KMS-11 (cell line): ENCODE results near the gene LAMP5.

Source experiments
- H2AFZ ChIP-seq: fragments of 200-600 bp; sonication (generic); 2 replicates; pipeline ENCODE4 v1.6.1; 2016; ENCODE audit warnings: antibody characterized with exemption, mixed run types, low read depth
- H3K27ac ChIP-seq: fragments of 200-600 bp; sonication (generic); 2 replicates; pipeline ENCODE4 v1.6.1; 2016; ENCODE audit warnings: mild to moderate bottlenecking, mixed run types
- H3K27me3 ChIP-seq: fragments of 200-600 bp; sonication (generic); 2 replicates; pipeline ENCODE4 v1.6.1; 2017; ENCODE audit warnings: mild to moderate bottlenecking, low read depth, mixed run types, moderate library complexity; ENCODE audit not compliant: insufficient read depth
- H3K36me3 ChIP-seq: fragments of 200-600 bp; sonication (generic); 2 replicates; pipeline ENCODE4 v1.6.1; 2017; ENCODE audit warnings: mild to moderate bottlenecking, mixed run types; ENCODE audit not compliant: insufficient read depth
- H3K4me1 ChIP-seq: fragments of 200-600 bp; sonication (generic); 2 replicates; pipeline ENCODE4 v1.6.1; 2016; ENCODE audit warnings: mild to moderate bottlenecking, low read depth, mixed run types; ENCODE audit not compliant: poor library complexity, severe bottlenecking
- H3K4me2 ChIP-seq: fragments of 200-600 bp; sonication (generic); 2 replicates; pipeline ENCODE4 v1.7.0; 2016; ENCODE audit warnings: mild to moderate bottlenecking, mixed run types
- H3K4me3 ChIP-seq: fragments of 200-600 bp; sonication (generic); IDR thresholded peaks from 2 replicates; pipeline ENCODE4 v1.6.1; 2017; ENCODE audit warnings: low read depth, low read length, mixed read lengths; ENCODE audit not compliant: insufficient read depth
- H3K79me2 ChIP-seq: fragments of 200-600 bp; sonication (generic); 2 replicates; pipeline ENCODE4 v1.6.1; 2016; ENCODE audit warnings: low read depth, mixed run types; ENCODE audit not compliant: insufficient read depth
- H3K9ac ChIP-seq: fragments of 200-600 bp; sonication (generic); 2 replicates; pipeline ENCODE4 v1.6.1; 2016; ENCODE audit warnings: mild to moderate bottlenecking, mixed run types
- H4K20me1 ChIP-seq: fragments of 200-600 bp; sonication (generic); 2 replicates; pipeline ENCODE4 v1.6.1; 2016; ENCODE audit warnings: mild to moderate bottlenecking, mixed run types; ENCODE audit not compliant: insufficient read depth
- TF ChIP-seq, protein P1 (sequence below): fragments of 200-600 bp; sonication (generic); conservative IDR thresholded peaks from 2 replicates; pipeline ENCODE4 v1.6.1; 2017; ENCODE audit warnings: low read depth, mild to moderate bottlenecking, antibody characterized with exemption, low read length, moderate library complexity, mixed read lengths

LAMP5 gene

DNA sequence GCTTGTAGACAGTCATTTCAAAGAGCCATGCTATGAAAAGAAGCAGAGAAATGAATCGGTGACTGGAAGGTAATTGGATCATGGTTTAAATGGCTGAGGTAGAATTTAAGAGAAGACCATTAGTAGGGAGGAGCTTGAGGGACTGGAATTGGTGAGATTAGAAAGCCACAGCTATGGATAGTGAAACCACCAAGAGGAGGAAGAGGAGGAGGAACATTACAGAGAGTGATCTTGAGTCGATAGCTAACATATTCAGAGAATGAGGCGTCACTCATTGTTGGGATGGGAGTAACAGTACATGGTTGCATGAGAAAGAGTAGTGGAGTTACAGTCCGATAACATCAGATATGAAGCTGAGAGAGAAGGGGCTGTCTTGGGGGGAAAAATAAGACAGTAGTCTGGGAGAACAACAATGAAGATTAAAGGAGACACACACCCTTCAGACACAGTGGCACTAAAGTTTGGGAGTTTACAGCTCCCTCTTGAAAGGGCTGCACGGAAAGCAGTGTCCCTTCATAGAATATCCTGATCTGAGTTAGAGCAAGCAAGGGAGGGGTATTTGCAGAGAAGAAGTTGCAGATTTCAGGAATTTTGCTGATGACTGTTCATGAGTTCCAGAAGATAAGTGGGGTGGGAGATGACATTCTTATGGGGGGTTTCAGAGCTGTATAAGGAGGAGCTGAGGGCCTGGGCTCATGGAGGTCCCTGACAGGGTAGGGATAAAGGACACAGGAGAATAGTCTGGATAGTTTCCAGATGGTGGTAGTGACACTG, 15.1 kb upstream of the LAMP5 start:
- no peak overlapping the region for H2AFZ ChIP-seq
- H3K4me2 ChIP-seq, result no peak overlapping the region
- H3K27me3 ChIP-seq, result no peaks in the 10 kb centered on the region
- TF ChIP-seq, protein P1, sequence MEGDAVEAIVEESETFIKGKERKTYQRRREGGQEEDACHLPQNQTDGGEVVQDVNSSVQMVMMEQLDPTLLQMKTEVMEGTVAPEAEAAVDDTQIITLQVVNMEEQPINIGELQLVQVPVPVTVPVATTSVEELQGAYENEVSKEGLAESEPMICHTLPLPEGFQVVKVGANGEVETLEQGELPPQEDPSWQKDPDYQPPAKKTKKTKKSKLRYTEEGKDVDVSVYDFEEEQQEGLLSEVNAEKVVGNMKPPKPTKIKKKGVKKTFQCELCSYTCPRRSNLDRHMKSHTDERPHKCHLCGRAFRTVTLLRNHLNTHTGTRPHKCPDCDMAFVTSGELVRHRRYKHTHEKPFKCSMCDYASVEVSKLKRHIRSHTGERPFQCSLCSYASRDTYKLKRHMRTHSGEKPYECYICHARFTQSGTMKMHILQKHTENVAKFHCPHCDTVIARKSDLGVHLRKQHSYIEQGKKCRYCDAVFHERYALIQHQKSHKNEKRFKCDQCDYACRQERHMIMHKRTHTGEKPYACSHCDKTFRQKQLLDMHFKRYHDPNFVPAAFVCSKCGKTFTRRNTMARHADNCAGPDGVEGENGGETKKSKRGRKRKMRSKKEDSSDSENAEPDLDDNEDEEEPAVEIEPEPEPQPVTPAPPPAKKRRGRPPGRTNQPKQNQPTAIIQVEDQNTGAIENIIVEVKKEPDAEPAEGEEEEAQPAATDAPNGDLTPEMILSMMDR, result no peak
- no peaks in the 10 kb centered on the region for H3K4me1 ChIP-seq
- H3K4me3 ChIP-seq, result no peak overlapping the region
- H3K27ac ChIP-seq, result no peak overlapping the region
- no peak overlapping the region for H3K9ac ChIP-seq
- no peaks in the 10 kb centered on the region for H4K20me1 ChIP-seq
- H3K79me2 ChIP-seq, result no peaks in the 10 kb centered on the region
- H3K36me3 ChIP-seq, result no peaks in the 10 kb centered on the region

DNA sequence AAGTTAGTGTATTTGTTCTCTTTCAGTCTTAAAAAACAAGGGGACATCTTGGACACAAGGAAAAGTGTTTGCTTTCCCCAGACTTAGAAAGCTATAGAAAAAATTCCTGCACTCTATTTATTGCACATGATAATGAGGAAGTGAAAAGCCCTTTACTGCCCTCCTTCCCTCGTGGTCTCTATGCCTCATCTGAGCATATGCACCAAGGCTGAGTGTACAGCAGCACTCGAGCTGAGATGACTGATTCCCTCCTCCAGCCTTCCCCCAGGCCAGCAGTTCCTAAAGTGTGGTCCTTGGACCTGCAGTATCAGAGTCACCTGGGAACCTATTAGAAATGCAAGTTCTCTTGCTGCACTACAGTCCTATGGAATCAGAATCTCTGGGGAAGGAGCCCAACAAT, 14.3 kb upstream of the LAMP5 start:
- H3K27ac ChIP-seq, result no peak overlapping the region
- TF ChIP-seq, protein P1, result no peak
- H3K4me2 ChIP-seq, result no peak overlapping the region
- H3K9ac ChIP-seq, result no peak overlapping the region
- no peak overlapping the region for H2AFZ ChIP-seq
- no peaks in the 10 kb centered on the region for H3K27me3 ChIP-seq
- H3K36me3 ChIP-seq, result no peaks in the 10 kb centered on the region
- H3K4me3 ChIP-seq, result no peak overlapping the region
- H3K4me1 ChIP-seq, result no peaks in the 10 kb centered on the region
- H4K20me1 ChIP-seq, result no peaks in the 10 kb centered on the region
- H3K79me2 ChIP-seq, result no peaks in the 10 kb centered on the region

DNA sequence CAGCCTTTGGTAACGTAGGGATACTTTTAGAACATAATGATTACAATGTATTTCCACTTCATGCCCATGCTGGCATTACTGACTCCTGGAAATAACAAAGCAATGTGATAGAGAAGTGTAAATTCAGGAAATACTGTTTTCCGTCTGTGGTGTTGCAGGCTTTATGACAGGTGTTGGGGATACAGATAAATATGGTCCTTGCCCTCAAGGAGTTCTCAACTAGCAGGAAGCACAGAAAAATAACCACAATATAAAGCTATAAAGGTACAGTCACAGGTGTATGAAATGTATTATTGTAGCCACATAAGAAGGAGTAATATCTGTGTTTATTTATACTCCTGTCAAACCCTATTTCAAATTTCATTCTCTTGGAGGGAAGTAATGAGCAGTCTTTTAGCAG, 12.9 kb upstream of the LAMP5 start:
- no peak overlapping the region for H3K27ac ChIP-seq
- no peak overlapping the region for H3K4me3 ChIP-seq
- no peaks in the 10 kb centered on the region for H3K36me3 ChIP-seq
- no peaks in the 10 kb centered on the region for H4K20me1 ChIP-seq
- TF ChIP-seq, protein P1, result no peak
- H3K4me1 ChIP-seq, result no peaks in the 10 kb centered on the region
- no peak overlapping the region for H2AFZ ChIP-seq
- no peaks in the 10 kb centered on the region for H3K79me2 ChIP-seq
- H3K4me2 ChIP-seq, result no peak overlapping the region
- H3K9ac ChIP-seq, result no peak overlapping the region
- H3K27me3 ChIP-seq, result no peaks in the 10 kb centered on the region

DNA sequence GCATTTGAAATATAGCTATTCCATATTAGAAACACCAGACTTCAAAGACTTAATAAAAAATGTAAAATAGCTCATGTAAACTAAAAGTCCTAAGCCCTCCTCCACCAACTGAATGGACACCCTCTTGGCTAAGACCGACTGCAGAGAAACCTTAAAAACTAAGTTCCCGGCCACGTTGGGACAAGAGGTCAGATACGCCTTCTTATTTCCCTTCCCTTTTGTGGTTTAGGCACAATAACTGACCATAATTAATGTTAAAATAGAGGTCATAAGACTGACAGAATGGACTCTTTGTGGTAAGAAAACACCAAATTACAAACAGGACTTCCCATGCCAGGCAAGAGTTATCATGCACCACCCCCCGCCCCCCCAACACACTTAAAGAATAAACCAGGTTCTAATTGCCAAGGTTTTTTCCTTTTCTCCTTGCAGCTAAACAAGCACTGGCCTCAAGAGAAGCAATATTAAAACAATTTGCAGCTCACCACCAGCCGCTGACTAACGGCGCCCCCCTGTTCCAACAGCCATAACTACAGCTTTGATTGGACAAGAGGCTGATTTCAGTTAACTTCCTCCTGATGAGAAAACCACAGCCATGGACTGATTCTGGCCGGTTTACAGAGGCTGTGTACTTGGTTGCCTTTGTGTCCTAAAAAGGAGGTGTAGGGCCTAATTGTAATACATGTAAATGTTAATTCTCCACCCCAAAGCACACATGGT, 10.7 kb upstream of the LAMP5 start:
- no peak overlapping the region for H3K4me3 ChIP-seq
- H2AFZ ChIP-seq, result no peak overlapping the region
- no peak overlapping the region for H3K4me2 ChIP-seq
- no peaks in the 10 kb centered on the region for H3K36me3 ChIP-seq
- no peaks in the 10 kb centered on the region for H3K79me2 ChIP-seq
- TF ChIP-seq, protein P1, result no peak
- H3K27me3 ChIP-seq, result no peaks in the 10 kb centered on the region
- H3K27ac ChIP-seq, result no peak overlapping the region
- no peak overlapping the region for H3K9ac ChIP-seq
- no peaks in the 10 kb centered on the region for H3K4me1 ChIP-seq
- no peaks in the 10 kb centered on the region for H4K20me1 ChIP-seq
